Breast epithelium (tissue), 3 donors: ENCODE measurements around the gene GRAPL.
"Not testable (repeated sequence)": the region's sequence is repeated elsewhere in the genome, so short reads cannot be mapped to it uniquely, and the experiment has no call there.

ENCODE experiments used
- CTCF ChIP-seq, 3 donors: fragments of 450-650 bp; IDR thresholded peaks; one replicate each; pipeline ENCODE4 v1.5.1; 2016 to 2017; ENCODE audit warnings: antibody characterized with exemption in 3 of 3, mild to moderate bottlenecking in 3 of 3, moderate library complexity in 3 of 3
- POLR2A ChIP-seq: fragments of 450-650 bp; IDR thresholded peaks from one replicate; pipeline ENCODE4 v1.6.1; 2016; ENCODE audit warnings: antibody characterized with exemption, mild to moderate bottlenecking, moderate library complexity

- not testable (repeated sequence) for TF ChIP-seq CTCF (IDR thresholded peaks at IDR 0.05); POLR2A
Observed at GRCh38 chr17:19127148-19127980, at the start of gene GRAPL.
